NCI-H2107 treated with DMSO at 0.1 percent for 48 hours (cell line): ENCODE data around the gene PXMP2.

Source experiments
- DNase-seq: peaks from one replicate; lab custom pipeline; 2025; ENCODE audit not compliant: unreplicated experiment; lab: John Stamatoyannopoulos, UW

The PXMP2 gene

DNA sequence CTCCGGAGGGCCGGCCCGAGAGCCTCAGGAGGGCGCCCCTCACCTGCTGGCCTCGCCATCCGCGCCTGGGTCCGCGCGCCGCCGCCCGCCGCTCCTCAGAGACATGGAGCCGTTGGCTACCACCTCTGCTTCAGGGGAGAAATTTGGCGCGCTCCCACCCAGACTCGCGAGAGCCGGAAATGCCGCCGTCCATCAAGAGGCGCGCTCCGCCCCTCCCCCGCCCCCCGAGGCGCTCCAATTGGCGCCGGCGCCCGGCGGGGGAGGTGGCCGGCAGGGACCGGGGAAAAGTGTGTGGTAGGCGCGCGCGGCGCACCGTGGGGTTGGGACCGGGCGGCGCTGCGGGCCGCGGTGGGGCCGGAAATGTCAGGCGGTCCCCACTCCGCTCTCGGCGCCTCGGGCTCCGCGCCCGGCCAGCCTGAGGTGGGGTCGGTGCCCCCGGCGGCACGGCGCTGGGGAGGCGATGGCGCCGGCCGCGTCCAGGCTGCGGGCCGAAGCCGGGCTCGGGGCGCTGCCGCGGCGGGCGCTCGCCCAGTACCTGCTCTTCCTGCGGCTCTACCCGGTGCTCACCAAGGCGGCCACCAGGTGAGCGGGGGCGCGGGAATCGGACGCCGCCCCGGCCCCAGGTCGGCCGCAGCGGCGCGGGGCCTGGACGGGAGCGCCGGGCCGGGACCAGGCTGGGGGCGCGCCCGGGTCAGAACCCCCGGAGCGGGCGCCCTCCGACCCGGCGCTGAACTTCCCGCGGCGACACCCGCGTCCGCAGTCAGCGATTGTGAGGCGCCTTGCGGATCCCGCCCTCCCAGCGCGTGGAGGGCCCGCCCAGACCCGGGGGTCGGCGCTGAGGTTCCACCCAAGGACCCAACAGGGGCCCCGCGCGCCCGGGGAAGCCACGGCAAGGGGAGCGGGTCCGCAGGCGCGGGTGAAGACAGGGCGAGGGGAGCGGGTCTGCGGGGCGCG lies at the start of gene PXMP2, which contains the start of gene POLE:
PXMP2 (plus strand) TSS at position 377 of the 954 bp plus-strand sequence; CDS start at position 461, 84 bp downstream.
POLE (minus strand) TSS at position 132 of the 954 bp plus-strand sequence; CDS start at position 105, 27 bp downstream.
- peak; percentile 82 for DNase-seq

DNA sequence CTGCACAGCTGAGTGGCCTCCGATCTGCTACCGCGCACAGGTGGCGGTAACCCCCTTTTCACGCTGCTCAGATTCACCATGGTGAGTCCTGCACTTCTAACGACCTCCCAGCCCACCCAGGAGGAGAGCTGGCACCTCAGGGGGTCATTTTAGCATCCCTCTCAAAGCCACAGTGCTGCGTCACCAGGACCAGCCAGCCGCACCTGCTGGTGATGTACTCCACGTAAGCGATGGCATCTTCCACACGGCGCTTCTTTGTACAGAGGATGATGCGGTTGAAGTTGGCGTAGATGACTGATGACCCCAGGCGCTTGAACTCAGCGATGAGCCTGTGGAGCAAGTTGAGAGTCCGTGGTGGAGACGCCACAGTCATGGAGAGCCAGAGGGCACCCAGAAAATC lies 49.6 kb upstream of the PXMP2 start:
- no peak for DNase-seq

DNA sequence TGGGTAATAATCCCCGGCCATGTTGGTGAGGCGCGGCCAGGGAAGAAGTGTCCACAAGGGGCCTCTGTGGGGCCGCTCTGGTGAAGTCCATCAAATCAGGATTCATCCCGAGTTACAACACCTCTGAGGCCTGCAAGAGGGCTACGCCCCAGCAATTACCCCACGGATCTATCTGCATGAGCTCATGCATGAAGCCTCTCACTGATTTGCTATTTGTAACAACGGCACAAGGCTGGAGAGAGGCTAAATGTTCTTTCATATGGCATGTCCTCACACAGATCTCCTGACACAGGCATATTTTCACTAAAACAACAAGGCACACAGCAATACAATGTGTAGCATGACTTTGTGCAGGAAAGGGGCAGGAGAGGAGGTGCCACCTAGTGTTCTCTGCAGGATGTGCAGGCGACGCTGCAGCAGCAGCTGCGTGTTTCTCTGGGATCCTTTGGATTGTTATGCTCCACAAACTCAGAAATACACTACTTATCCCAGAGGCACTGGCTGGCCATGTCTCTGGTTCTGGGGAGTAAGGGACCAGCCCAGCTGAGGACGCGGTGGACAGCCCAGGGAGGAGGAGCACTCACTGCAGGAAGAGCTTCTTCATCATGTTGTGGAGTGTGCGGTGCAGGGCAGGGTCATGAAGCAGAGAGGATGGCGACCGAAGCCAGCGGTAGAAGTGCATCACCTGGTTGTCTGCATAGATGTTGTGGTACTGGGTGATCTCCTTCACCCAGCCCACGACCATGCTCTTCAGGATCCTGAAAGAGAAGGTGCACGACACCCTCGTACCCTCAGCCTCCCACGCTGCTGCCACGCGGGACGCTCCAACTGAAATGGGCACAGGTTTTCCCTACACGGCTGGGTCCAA lies 48.6 kb upstream of the PXMP2 start:
- peak; percentile 16 for DNase-seq

DNA sequence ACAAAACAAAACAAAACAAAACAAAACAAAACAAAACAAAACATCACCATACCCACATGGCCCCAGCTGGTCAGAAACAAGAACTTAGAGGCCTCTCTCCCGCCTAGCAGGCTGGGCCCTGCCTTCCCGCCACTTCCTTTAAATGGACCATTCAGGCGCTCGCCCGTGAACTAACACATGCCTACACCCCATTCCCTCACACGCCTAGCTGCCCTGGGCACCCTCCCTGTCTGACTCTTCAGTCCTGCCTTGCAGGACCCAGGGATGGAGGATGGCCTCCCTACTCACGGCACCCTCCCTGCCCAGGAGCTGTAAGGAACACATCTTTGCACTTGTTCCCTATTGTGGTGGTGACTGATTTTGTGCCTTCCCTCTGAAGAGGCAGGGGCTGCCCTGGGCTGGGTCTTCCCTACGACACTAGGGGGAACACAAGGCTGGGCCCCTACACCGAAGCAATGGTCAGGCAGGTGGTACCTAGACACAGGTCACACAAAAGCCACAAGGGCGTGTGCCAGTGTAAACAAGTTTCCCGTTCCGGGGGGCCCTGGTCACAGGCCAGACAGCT lies 47.3 kb upstream of the PXMP2 start:
- DNase-seq: no peak

DNA sequence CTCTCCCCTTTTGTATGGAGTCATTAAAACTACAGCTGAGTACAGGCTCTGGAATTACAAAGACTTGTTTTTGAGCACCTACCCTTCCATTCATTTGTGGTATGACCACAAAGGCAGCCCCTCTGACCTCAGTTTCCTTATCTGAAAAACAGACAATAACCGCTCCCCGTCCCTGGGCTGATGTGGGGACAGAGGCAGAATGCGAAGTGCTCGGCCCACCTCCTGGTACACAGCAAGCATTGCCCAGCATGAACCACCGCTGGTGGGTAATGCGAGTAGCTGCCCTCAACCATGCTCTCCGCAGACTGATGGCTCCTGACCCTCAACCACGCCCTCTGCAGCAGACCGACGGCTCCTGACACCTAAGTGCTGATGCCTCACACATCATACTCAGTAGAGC lies 46.5 kb upstream of the PXMP2 start:
- DNase-seq: no peak

DNA sequence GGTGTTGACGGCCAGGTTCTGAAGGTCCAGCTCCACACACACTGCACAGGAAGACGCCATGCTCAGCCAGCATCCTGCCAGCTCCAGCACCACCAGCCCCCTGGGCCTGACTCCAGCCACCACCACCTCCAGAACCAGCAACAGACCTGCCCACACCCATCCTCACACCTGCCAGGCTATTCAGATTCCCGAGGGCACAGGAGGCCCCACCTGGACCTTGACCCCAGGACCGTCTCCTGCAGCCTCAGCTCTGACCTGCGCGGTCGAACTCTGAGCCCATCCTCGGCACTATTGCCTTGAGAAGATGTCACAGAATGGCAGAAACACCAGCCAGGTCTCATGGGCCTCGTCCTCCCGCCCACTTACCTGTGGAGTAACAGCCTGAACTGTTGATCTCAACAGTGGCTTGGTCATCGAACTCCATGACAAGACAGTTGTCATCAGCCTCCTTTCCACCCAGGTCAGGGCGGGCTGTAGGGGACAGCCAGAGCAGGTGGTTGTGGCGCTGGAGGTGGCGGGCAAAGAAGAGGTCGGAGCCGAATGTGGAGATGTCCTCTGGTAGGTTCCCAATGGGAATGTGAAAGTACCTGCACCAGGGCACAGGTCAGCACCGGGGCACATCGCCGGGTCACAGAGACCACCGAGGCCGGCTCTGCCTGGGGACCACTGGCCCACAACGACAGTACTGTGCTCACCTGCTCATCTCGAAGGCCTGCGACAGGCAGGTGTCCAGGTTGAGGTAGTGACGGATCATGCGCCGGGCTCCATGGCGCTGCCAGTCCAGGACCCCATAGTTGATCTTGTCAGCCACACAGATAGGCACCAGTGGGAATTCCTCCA lies 45.4 kb upstream of the PXMP2 start:
- DNase-seq: no peak

DNA sequence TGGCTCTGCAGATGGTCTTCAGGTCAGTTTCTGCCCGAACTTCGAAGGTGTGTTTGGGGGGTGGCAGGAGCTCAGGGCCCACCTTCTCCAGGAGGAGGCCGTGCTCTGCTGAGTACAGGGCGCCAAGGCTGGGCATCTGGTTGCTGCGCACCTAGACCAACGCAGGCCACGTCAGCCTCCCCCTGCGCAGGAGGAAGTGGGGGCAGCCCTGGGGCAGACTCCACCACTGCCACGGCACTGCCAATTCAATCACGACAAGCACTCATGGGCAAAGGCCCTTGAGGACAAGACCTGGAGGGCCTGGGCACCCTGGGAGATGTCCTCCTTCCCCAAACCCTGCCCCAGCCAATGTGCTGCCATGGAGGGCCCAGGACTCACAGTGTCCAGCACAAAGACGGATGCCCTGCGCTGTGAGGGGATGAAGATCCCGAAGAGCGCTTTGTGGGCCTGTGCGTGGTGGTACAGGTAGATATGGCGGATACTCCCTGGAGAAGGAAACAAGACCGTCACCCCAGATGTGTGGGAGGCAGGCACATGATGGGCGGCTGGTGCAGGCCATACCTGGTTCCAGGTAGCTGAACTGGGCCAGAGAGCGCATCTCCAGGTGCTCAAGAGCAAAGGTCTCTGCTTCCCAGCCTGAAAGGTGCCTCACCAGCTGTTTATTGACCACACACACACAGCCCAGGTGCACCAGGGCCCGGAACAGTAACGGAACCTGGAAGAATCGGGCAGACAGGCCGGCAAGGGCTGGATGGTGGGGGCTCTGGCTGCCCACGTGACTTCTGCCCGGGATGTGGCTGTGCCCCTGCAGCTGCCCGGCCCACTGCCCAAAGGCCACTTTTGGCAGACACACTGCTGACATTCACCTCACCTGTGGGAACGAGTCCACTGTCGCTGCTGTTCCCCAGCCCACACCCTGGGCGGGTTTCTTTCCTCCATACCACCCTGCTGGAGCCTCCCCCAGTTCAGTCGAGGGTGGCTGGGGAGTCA lies 44.2 kb upstream of the PXMP2 start:
- no peak for DNase-seq

DNA sequence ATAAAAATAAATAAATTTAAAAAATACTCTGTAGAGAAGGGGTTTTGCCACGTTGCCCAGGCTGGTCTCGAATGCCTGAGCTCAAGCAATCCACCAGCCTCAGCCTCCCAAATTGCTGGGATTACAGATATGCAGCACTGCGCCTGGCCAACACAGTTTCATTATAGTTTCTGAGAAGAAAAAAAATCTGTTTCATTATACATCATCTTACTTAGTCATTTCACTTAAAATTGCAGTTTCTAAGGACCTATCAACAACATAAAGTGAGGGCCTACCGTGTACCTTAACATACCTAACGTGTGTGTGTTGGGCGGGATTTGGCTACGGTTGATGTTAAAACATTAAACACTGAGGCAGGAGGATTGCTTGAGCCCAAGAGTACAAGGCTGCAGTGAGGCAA lies 40.5 kb upstream of the PXMP2 start:
- DNase-seq: no peak

DNA sequence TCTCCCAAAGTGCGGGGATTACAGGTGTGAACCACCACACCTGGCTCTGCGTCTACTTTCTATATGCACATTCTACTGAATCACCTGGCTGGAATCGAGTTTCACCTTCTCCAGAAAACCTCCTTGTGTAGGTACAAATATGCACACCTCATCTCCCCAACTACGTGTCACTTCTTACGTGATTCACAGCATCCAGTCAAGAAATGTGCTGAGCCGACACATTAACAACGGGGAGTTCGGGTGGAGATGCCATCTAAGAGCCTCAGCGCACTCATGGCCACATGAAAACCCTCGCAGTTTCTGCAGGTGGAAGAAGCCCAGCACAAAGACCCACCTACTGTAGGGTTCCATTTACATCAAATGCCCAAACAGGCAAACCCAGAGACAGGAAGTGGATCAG lies 39.5 kb upstream of the PXMP2 start:
- no peak for DNase-seq

DNA sequence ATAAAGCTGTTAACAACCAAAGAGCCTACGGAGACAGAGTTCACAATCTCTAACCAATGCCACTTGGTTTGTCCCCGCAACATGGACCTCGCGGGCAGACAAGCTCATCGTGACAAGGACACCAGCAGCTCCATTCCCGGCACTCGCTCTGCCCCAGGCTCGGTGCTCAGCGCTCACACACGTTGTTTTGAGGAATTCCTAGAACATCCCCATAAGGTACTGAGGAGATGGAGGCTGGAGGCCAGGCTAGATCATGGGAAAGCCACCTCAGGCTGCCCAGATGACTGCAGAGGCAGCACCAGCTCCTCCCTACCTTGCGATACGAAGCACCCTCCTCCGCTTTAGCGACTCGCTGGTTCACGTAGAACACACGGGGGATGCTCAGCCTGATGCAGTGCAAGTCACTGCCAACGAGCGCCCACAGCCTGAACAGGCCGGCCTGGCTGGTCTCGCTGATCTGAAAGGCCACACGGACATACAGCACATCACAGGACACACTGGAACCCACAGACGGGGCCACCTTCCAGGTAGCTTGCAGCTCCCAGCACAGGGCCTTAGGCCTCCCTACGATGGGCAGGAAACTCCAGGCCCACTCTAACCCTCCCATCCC lies 38.7 kb upstream of the PXMP2 start:
- no peak for DNase-seq

DNA sequence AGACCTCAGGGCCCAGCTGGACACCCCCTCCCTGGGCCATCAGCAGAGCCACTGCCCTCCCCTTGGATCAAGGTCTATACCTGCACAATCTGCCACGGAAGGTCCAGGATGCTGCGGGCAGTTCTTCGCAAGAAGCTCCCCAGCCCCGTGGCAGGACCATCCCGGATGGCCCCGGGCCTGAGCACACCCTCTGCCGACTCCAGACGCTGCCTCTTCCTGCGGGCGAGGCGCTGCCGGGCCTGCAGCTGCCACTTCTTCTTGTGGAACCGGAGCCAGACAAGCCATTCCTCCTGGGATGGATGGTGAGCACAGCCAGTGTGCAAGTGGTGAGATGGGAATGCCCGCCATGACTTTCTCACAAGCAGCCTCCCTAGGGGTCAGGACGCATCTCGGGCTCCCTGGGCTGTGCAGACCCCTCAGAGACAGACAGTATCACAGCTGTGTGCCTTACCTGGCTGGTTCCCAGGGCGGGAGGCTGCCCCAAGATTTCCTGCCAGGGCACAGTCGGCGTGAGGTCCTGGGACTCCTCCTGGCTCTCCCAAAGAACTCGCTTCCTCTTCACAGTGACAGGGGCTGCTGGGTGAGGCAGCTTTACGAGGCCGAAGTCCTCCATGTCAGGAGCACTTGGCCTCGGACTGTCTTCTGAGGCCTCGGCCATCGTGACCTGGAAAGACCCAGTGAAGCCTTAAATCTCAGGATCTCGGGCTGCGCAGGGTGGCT lies 38.0 kb upstream of the PXMP2 start:
- DNase-seq: no peak

DNA sequence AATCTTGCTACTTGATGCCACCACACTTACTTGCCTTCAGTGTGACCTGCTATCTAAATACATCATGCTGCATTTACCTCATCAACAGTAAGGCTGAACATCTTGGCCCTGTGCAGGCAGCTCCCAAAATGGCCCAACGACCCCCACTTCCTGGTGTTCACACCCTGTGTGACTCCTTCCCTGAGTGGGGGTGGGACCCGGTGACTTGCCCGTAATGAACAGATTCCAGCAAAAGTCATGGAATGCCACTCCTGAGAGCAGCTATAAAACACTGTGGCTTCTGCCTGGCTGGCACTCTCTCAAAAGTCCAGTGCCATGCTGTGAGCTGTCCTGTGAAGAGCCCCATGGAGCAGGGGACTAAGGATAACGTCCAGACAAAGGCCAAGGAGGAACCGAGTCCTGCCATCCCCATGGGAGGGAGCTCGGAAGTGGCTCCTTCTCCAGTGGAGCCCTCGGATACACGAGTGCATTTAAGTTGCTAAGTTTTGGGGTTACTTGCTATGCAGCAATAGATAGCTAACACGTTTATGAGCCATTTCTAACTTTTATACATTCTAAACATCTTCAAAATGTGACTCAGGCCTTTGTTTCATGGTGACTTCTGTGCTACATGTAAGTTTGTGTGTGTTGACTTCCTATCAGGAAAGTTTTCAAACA lies 35.8 kb upstream of the PXMP2 start:
- DNase-seq: peak; percentile 100

DNA sequence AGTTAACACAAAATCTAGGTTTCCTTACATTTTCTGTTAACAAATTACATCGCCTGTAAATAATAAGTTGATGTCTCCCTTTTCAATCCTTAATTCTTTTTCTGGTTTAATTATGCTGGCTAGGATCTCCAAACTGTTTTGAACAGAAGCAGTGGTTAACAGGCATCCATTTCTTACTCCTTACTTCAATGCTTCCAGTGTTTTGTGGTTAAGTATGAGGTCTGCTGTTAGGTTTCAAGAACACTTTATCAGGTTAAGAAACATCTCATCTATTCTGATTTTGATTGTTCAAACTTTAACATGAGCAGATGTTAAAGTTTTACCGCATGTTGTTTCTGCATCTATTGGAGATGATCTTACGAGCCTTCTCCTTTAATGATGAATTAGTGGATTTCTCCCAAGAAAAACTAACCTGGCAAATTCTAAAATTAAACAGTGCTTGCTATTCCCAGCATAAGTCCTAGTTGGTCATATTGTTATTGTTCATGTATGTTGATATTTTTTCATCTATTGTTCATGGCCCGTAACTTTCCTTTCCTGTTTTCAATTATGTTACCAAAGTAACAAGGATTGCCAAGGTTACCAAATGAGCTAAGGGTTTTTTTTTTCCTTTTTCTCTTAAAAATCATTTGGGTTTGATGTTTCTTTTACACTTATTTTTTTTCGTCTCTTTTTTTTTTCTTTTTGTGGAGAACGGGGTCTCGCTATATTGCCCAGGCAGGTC lies 33.7 kb upstream of the PXMP2 start:
- DNase-seq: no peak

DNA sequence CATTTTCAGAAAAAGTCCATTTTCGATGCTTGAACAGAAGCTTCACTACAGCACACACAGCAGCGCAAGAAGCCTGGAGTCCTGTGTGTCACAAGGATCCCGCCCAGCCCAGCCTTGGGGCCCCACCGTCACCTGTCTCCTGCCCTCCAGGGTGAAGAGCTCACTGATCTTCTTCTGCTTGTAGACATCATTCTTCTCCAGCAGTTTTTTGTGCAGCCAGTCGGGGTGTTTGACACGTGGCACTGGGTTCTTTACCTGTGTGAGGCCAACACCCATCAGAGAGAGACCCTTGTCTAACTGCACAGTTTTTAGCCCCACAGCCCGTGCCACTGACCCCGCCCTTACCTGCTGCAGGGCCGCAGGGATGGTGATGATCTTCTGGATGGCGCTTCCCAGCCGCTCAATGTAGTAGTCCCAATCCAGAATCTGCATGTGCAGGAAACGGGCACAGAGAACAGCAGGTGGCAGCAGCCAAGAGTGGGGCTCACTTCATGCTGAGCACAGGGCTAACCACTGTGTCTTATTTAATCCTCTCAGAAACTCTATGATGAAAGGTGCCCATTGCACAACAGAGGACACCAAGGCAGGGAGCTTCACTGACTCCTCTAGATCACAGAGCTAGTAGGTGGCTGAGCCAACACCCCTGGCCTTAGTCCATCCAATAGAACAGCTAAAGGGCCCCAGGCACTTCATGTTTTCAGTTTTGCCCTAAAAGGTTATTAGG lies 30.2 kb upstream of the PXMP2 start:
- no peak for DNase-seq

DNA sequence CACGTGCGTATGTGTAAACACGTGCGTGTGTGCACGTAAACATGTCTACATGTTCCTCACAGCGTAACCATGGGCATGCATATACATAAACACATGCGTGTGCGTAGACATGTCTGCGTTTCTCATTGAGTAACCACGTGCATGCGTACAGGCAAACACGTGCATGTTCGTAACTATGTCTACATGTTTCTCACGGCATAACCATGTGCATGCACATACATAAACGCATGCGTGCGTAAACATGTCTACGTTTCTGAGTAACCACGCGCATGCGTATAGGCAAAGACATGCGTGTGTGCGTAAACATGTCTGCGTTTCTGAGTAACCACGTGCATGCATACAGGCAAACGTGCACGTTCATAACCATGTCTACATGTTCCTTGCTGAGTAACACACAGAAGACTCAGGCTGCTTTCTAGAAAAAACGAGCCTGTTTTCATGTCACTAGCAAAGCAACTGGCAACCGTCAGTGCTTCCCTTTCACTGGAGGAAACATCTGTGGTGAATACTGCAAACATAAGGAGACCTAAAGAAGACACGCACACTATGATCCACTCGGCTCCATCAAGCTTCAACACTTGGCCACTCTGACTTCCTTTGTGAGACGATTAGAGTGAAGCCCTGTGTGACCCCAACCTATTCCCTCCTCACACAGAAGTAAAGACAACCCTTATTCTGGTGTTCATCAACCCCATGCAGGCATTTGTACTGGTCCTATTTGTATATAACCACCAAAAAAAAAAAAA lies 29.1 kb upstream of the PXMP2 start:
- no peak for DNase-seq

DNA sequence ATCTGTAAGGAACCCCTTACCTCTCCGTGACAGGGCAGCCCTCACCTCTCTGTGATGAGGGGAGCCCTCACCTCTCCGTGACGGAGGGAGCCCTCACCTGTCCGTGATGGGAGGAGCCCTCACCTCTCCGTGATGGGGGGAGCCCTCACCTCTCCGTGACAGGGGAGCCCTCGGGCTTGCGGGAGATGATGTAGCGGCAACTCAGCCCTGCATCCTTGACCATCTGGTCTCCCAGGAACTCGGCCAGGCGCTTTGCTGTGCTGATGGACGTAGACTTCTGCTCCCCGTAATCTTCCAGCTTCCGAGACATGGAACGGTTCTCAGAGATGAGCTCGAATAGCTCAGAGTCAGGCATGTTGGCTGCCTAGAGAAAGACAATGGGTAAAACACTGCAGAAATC lies 28.2 kb upstream of the PXMP2 start:
- no peak for DNase-seq
